Skeletal muscle satellite cell (primary cell): Measurements from ENCODE around the gene SUN2.

Source experiments
- H3K27me3 ChIP-seq: 2 replicates; pipeline ENCODE4 v1.7.0; 2013; ENCODE audit warnings: low read length; ENCODE audit not compliant: control insufficient read depth, insufficient read depth
- H3K36me3 ChIP-seq: 2 replicates; pipeline ENCODE4 v1.7.0; 2013; ENCODE audit warnings: mild to moderate bottlenecking, control low read depth, low read length; ENCODE audit not compliant: insufficient read depth
- H3K4me1 ChIP-seq: 2 replicates; pipeline ENCODE4 v1.7.0; 2013; ENCODE audit warnings: low read length; ENCODE audit not compliant: control insufficient read depth, insufficient read depth
- H3K4me2 ChIP-seq: 2 replicates; pipeline ENCODE4 v1.7.0; 2013; ENCODE audit warnings: mild to moderate bottlenecking, low read length
- H3K4me3 ChIP-seq: 2 replicates; pipeline ENCODE4 v1.7.0; 2013; ENCODE audit warnings: low read length
- H3K9ac ChIP-seq: 2 replicates; pipeline ENCODE4 v1.7.0; 2013; ENCODE audit warnings: mild to moderate bottlenecking, low read depth, low read length, moderate library complexity
- H3K9me3 ChIP-seq: replicated peaks from 2 replicates; pipeline ENCODE4 v1.7.0; 2013; ENCODE audit warnings: mild to moderate bottlenecking, control low read depth, low read length

SUN2 gene

DNA sequence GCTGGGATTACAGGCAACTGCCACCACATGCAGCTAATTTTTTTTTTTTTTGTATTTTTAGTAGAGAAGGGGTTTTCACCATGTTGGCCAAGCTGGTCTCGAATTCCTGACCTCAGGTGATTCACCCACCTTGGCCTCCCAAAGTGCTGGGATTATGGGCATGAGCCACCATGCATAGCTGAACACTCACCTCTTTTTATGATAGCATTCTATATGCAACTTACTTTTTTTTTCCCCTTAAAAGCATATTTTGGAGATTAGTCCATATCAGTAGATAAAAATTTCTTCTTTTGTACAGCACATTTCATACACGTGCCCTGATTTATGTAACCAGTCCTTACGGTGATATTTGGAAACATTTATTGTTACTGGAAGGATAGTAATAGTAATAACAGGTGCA lies 35.4 kb downstream of the SUN2 start:
- Histone ChIP-seq H3K4me1 (peaks cover 19% of the 10 kb centered on the region), H3K27me3 (no peaks in the 10 kb centered on the region), H3K4me2 (no peak overlapping the region), H3K9ac (no peak overlapping the region), H3K9me3 (no peaks in the 10 kb centered on the region), H3K4me3 (no peak overlapping the region), H3K36me3 (peaks cover 51% of the 10 kb centered on the region)

- H3K9me3 ChIP-seq = no peaks in the 10 kb centered on the region
- H3K36me3 ChIP-seq = peaks cover 42% of the 10 kb centered on the region
- H3K4me1 ChIP-seq = peaks cover 19% of the 10 kb centered on the region
- H3K4me2 ChIP-seq = no peak overlapping the region
- no peak overlapping the region for H3K4me3 ChIP-seq
- H3K9ac ChIP-seq = no peak overlapping the region
- H3K27me3 ChIP-seq = no peaks in the 10 kb centered on the region
These were observed 36.6 kb downstream of the SUN2 start for GRCh38 chr22:38719196-38719595.

DNA sequence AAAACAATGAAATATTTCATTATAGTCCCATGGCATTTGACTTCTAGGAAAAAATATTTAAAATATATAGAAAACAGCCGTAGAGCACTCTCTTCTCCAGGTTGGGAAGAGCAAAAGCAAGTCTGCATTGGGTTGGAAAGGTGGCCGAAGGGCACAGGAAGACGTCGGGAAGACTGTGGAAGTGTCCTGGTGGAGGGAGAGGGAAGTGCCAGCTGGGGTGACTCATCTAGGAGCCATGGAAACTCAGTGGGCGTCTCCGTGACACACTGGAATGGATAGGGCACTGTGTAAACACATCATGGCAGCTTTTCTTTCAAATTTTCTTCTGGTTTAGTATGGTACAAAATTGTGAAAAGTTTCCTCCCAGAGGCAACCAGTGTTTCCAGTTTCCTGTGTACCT lies 37.4 kb downstream of the SUN2 start:
- Histone ChIP-seq H3K4me2 (peak overlapping the region; percentile 31), H3K27me3 (no peaks in the 10 kb centered on the region), H3K4me3 (no peak overlapping the region), H3K4me1 (peaks cover 19% of the 10 kb centered on the region), H3K9me3 (no peaks in the 10 kb centered on the region), H3K9ac (no peak overlapping the region), H3K36me3 (peaks cover 37% of the 10 kb centered on the region)

GRCh38 chr22:38717244-38717643 lies 38.6 kb downstream of the SUN2 start:
- no peak overlapping the region for H3K4me3 ChIP-seq
- peaks cover 19% of the 10 kb centered on the region for H3K4me1 ChIP-seq
- no peak overlapping the region for H3K9ac ChIP-seq
- no peaks in the 10 kb centered on the region for H3K27me3 ChIP-seq
- H3K36me3 ChIP-seq = peaks cover 32% of the 10 kb centered on the region
- no peak overlapping the region for H3K4me2 ChIP-seq
- H3K9me3 ChIP-seq = no peaks in the 10 kb centered on the region

GRCh38 chr22:38716826-38717225 lies 39.0 kb downstream of the SUN2 start:
- no peaks in the 10 kb centered on the region for H3K9me3 ChIP-seq
- no peak overlapping the region for H3K4me3 ChIP-seq
- no peaks in the 10 kb centered on the region for H3K27me3 ChIP-seq
- H3K36me3 ChIP-seq = peaks cover 32% of the 10 kb centered on the region
- no peak overlapping the region for H3K4me2 ChIP-seq
- peaks cover 19% of the 10 kb centered on the region for H3K4me1 ChIP-seq
- no peak overlapping the region for H3K9ac ChIP-seq

DNA sequence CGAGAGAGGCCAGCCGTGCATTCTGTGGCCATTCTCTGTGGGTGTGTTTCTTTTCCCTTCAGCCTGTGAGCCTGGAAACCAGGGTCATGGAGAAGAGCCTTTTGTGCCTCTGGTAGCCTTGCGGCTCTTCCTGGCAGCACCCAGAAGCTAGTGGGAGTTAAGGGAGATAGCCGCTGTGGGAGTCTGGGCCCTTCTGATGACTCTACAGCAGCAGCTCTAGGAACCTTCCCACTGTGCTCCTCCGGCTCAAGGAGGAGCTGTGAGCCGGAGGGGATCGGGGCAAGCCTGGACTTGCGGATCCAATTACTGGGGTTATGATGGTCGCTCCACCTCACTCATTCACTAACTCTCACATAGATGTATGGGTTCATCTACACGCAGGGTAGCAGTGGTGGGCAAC lies 39.5 kb downstream of the SUN2 start:
- no peak overlapping the region for H3K4me3 ChIP-seq
- H3K4me1 ChIP-seq = peaks cover 19% of the 10 kb centered on the region
- no peak overlapping the region for H3K4me2 ChIP-seq
- no peaks in the 10 kb centered on the region for H3K27me3 ChIP-seq
- H3K9me3 ChIP-seq = no peaks in the 10 kb centered on the region
- H3K9ac ChIP-seq = no peak overlapping the region
- H3K36me3 ChIP-seq = peaks cover 28% of the 10 kb centered on the region

DNA sequence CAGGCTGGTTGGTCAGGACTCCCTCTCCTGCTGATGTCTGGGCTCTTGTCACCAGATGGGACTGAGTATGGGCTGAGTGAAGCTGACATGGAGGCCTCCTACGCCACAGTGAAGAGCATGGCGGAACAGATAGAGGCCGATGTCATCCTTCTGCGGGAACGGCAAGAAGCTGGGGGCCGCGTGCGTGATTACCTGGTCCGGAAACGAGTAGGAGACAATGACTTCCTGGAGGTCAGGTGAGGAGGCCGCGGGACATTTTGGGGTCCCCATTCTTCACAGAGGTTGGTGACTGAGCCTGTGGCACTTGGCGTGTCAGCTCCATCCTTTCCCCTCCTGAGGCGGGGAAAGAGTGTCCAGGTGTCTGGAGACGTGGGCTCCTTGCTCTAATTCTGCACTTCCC lies 39.9 kb downstream of the SUN2 start:
- Histone ChIP-seq H3K9me3 (no peaks in the 10 kb centered on the region), H3K4me3 (no peak overlapping the region), H3K4me1 (peaks cover 19% of the 10 kb centered on the region), H3K36me3 (peaks cover 28% of the 10 kb centered on the region), H3K4me2 (no peak overlapping the region), H3K9ac (no peak overlapping the region), H3K27me3 (no peaks in the 10 kb centered on the region)

- Histone ChIP-seq H3K9me3 (no peaks in the 10 kb centered on the region), H3K27me3 (no peaks in the 10 kb centered on the region), H3K4me2 (no peak overlapping the region), H3K4me1 (peaks cover 19% of the 10 kb centered on the region), H3K9ac (no peak overlapping the region), H3K36me3 (peaks cover 25% of the 10 kb centered on the region), H3K4me3 (no peak overlapping the region)
These were observed 40.5 kb downstream of the SUN2 start for GRCh38 chr22:38715176-38715764.

- Histone ChIP-seq H3K9me3 (no peaks in the 10 kb centered on the region), H3K4me1 (peaks cover 11% of the 10 kb centered on the region), H3K36me3 (peaks cover 25% of the 10 kb centered on the region)
These were observed 41.9 kb downstream of the SUN2 start for GRCh38 chr22:38713921-38714320.

DNA sequence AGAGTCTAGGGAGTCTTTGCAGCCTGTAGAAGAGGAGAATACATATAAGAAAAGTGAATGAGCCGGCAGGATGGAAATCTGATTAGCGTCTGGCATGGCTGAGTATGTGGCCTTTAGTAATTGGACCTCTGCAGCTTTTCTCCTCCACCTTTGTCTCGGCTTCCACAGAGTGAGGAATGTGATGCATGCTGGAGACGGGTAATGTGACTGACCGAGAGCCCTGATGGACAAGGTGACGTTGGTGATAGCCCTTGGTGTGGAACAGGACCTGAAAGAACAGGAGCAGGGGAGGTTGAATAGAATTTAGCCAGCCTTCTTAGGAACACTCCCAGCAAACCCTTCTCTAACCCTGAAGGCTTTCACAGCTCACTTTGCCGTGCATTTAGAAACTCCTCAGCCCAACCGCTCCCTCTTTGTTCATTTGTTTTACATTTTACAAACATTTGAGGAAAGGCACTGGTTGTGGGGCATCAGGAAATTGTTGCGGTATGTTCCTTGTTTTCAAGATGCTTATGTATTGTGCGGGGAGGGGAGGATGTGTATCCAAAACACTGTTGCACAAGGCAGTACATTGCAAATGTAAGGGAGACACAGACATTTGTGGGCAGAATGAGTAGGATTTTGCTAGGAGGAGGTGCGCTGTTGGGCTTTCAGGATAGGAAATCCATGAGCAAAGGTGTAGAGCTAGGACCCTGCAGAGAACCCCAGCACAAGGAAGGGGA lies 43.2 kb downstream of the SUN2 start:
- H3K4me3 ChIP-seq = no peak overlapping the region
- H3K4me2 ChIP-seq = no peak overlapping the region
- no peaks in the 10 kb centered on the region for H3K9me3 ChIP-seq
- H3K27me3 ChIP-seq = no peaks in the 10 kb centered on the region
- H3K9ac ChIP-seq = no peak overlapping the region
- H3K36me3 ChIP-seq = peaks cover 25% of the 10 kb centered on the region
- H3K4me1 ChIP-seq = peaks cover 5% of the 10 kb centered on the region

More at GRCh38 chr22:38713921-38714320, 41.9 kb downstream of the SUN2 start:
- Histone ChIP-seq H3K4me3 (no peak overlapping the region), H3K27me3 (no peaks in the 10 kb centered on the region), H3K4me2 (no peak overlapping the region), H3K9ac (no peak overlapping the region)

DNA sequence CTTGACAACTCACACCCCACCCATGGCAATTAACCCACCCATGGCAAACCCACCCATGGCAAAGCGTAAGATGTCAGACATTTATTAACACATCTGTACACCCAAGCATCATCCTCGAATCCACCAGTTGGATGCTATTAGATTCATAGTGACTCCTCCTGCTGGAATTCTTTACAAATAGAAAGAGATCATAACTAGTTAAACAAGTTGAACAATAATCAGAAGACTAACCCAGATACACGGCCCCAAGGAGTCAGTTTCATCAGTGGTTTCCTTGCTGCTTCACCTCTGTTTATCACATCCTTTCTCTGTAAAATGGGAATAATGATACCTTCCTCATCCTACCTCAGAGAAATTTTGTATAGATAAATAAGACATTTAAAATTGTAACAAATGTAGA lies 44.9 kb downstream of the SUN2 start:
- H3K27me3 ChIP-seq = no peaks in the 10 kb centered on the region
- H3K4me3 ChIP-seq = no peak overlapping the region
- H3K36me3 ChIP-seq = peaks cover 9% of the 10 kb centered on the region
- H3K9ac ChIP-seq = no peak overlapping the region
- H3K4me2 ChIP-seq = no peak overlapping the region
- no peaks in the 10 kb centered on the region for H3K9me3 ChIP-seq
- H3K4me1 ChIP-seq = peaks cover 13% of the 10 kb centered on the region

GRCh38 chr22:38710351-38710750 lies 45.4 kb downstream of the SUN2 start:
- H3K4me1 ChIP-seq = peaks cover 13% of the 10 kb centered on the region

More at GRCh38 chr22:38710351-38710750, 45.4 kb downstream of the SUN2 start:
- H3K27me3 ChIP-seq = no peaks in the 10 kb centered on the region
- H3K4me3 ChIP-seq = no peak overlapping the region
- no peak overlapping the region for H3K9ac ChIP-seq
- H3K9me3 ChIP-seq = no peaks in the 10 kb centered on the region
- H3K36me3 ChIP-seq = peaks cover 6% of the 10 kb centered on the region
- H3K4me2 ChIP-seq = no peak overlapping the region
